NCI-H1417 treated with DMSO at 0.1 percent for 48 hours (cell line): ENCODE measurements around the gene RAB8B.

Experiments used
- DNase-seq: peaks from one replicate; lab custom pipeline; 2025; lab: John Stamatoyannopoulos, UW

Gene RAB8B

GRCh38 chr15:63188926-63189871 lies at the start of gene RAB8B:
Gene RAB8B, plus strand, starts transcription at chr15:63189606. Its CDS starts 19 bp downstream, at chr15:63189625.
- DNase-seq = peak; percentile 83

GRCh38 chr15:63140936-63141335 lies 48.5 kb upstream of the RAB8B start:
- DNase-seq = no peak

GRCh38 chr15:63145426-63145825 lies 44.0 kb upstream of the RAB8B start:
- DNase-seq = no peak

GRCh38 chr15:63146684-63147083 lies 42.7 kb upstream of the RAB8B start:
- DNase-seq = no peak

- DNase-seq = no peak
These were observed 37.7 kb upstream of the RAB8B start for GRCh38 chr15:63151665-63152064.

GRCh38 chr15:63155486-63155885 lies 33.9 kb upstream of the RAB8B start:
- DNase-seq = no peak

- DNase-seq = no peak
These were observed 33.2 kb upstream of the RAB8B start for GRCh38 chr15:63156086-63156710.

GRCh38 chr15:63156755-63157117 lies 32.7 kb upstream of the RAB8B start:
- no peak for DNase-seq

GRCh38 chr15:63157118-63157843 lies 32.1 kb upstream of the RAB8B start, which contains the start of gene RPS27L:
Gene RPS27L, minus strand, starts transcription at chr15:63157477. Its CDS starts 72 bp downstream, at chr15:63157405.
- peak; percentile 62 for DNase-seq

- no peak for DNase-seq
These were observed 31.4 kb upstream of the RAB8B start for GRCh38 chr15:63157891-63158431.

- DNase-seq = no peak
These were observed 28.8 kb upstream of the RAB8B start for GRCh38 chr15:63160638-63161037.

GRCh38 chr15:63163217-63163616 lies 26.2 kb upstream of the RAB8B start:
- DNase-seq = no peak

- DNase-seq = no peak
These were observed 24.1 kb upstream of the RAB8B start for GRCh38 chr15:63165166-63165859.

- DNase-seq = no peak
These were observed 23.2 kb upstream of the RAB8B start for GRCh38 chr15:63166219-63166618.

GRCh38 chr15:63169788-63170187 lies 19.6 kb upstream of the RAB8B start:
- DNase-seq = no peak

GRCh38 chr15:63172376-63172775 lies 17.0 kb upstream of the RAB8B start:
- DNase-seq = no peak

- no peak for DNase-seq
These were observed 16.5 kb upstream of the RAB8B start for GRCh38 chr15:63172851-63173451.

- no peak for DNase-seq
These were observed 13.1 kb upstream of the RAB8B start for GRCh38 chr15:63176302-63176701.

- peak; percentile 41 for DNase-seq
These were observed 11.4 kb upstream of the RAB8B start for GRCh38 chr15:63178034-63178433.

GRCh38 chr15:63180746-63181145 lies 8.7 kb upstream of the RAB8B start:
- DNase-seq = no peak

GRCh38 chr15:63181648-63182047 lies 7.8 kb upstream of the RAB8B start:
- no peak for DNase-seq
